HG02885 (cell line): ENCODE results near the gene GRK5.
"Not testable (repeated sequence)": the region's sequence is repeated elsewhere in the genome, so short reads cannot be mapped to it uniquely, and the experiment has no call there.

Source experiments
- ATAC-seq: cut with Tn5 transposase; IDR thresholded peaks from one replicate; pipeline ENCODE4 v1.9.1; 2021; ENCODE audit warnings: mild to moderate bottlenecking; ENCODE audit not compliant: unreplicated experiment, poor library complexity

The GRK5 gene

DNA sequence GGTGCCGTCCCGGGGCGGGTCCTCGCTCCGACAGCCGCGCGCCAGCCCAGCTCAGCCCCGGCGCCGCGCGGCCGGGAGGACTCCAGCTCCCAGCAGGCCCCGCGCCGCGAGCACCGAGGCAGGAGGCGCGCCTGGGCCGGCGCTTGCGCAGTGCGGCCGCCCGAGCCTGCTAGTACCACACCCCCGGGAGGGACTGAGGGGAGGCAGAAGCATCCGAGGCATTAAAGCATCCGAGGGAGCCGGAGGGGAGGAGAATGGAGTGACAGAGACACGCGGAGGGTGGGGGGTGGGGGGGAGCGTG, at the start of gene GRK5:
Gene GRK5 (plus strand): TSS at position 206 of the 301 bp plus-strand sequence. CDS start 347 bp downstream, outside the sequence.
- ATAC-seq: peak; percentile 83

- ATAC-seq: no peak
Observed at GRCh38 chr10:119159332-119159731, 48.0 kb upstream of the GRK5 start.

- no peak for ATAC-seq
Observed at GRCh38 chr10:119161680-119162451, 45.5 kb upstream of the GRK5 start.

- no peak for ATAC-seq
Observed at GRCh38 chr10:119162452-119163092, 44.8 kb upstream of the GRK5 start.

DNA sequence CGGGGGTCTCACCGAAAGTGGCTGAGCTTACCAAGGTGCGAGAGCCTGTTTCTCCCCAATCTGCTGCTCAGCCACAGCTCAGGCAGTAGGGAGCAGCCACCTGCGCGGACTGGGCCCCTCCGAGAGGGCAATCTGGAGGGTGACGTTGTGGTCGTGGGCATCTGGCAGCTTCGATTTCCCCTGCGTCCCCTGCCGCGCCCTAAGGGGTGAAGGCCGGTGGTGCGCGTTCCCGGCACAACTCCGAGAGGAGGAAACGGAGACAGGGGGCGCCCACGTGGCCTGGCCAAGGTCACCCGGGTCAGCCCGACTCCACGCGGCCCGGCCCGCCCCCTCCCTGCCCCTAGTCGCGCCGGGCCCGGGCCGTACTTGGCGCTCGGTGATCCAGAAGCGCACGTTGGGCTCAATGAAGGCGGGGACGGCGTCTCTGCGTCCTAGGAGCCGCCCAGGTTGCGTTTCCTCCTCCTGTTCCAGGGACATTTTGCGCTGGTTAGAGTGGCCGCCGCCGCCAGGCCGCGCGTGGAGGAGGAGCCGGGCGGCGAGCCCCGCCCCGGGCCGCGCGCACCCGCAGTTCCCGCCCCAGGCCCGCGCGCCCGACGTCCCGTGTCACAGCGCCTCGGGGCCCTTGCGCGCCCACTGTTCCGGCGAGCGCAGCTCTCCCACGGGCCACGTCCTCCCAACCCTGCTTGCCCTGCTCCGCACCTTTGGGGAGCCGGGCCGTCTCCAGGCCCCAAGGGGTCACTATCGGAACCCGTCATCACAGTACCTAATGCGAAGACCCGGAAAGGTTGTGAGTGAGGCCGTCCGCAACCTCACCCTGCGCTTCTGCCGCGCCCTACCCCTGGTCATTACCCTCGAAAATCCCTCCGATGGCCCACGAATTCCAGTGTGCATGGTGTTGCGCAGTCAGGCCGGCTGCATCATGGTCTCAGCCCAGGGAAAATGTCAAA, 41.9 kb upstream of the GRK5 start, which contains the start of gene SFXN4:
Gene SFXN4 (minus strand): TSS at position 544 of the 947 bp plus-strand sequence. CDS start 67 bp downstream, at position 477.
- ATAC-seq: peak; percentile 88

DNA sequence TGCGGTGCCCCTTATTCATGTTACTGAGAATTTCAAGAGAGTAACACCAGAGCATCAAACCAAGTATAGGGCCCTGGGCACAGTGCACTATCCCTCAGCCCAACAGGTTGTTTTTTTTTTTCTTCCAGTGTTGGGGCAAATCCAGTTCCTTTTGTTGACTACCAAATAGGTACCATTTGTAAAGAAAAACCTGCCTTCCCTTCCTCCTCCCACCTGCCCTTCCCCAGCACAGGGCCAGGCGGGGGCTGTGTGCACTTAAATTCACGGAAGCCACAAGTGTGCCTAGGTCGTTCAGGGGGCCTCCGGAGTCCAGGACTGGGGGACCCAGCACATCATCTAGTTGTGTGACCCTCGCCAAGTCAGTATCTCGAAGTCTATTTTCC, 41.3 kb upstream of the GRK5 start:
- no peak for ATAC-seq

- ATAC-seq: no peak
Observed at GRCh38 chr10:119166564-119166963, 40.8 kb upstream of the GRK5 start.

DNA sequence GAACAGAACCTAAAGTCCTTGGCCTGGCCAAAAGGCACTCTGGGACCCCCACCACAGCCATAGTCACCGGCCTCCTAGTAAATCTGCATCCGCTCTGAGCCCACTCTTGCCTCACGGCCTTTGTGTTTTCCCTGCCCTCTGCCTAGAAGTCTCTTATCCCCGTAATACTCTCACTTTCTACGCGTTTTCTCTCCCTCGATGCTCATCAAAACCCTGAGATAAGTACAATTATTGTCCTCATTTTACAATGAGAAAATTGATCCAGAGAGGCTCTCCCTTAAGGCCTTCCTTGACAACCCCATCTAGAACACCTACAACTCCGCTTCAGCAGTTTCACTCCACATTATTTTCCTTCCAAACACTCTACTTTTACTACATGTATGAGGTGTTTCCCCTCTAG, 40.3 kb upstream of the GRK5 start:
- no peak for ATAC-seq

DNA sequence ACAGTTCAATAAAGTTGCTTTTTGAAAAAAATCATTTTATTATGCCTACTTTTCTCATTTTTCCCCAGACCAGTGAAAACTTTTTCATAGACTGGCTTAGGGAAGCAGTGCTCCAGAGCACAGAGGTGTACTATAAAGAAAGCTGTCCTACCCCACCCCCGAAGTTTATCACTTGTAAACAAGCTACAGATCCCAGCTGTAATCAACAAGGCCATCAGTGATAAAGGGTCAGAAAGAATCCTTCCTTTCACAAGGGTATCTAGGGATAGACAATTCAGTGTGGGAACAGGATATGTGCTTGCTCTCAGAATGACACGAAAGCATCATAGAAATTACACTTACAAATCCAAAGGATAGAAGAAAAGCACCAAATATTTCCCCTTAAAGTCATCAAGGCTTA, 33.3 kb upstream of the GRK5 start:
- ATAC-seq: no peak

GRCh38 chr10:119176166-119176565, 31.2 kb upstream of the GRK5 start:
- ATAC-seq: no peak

DNA sequence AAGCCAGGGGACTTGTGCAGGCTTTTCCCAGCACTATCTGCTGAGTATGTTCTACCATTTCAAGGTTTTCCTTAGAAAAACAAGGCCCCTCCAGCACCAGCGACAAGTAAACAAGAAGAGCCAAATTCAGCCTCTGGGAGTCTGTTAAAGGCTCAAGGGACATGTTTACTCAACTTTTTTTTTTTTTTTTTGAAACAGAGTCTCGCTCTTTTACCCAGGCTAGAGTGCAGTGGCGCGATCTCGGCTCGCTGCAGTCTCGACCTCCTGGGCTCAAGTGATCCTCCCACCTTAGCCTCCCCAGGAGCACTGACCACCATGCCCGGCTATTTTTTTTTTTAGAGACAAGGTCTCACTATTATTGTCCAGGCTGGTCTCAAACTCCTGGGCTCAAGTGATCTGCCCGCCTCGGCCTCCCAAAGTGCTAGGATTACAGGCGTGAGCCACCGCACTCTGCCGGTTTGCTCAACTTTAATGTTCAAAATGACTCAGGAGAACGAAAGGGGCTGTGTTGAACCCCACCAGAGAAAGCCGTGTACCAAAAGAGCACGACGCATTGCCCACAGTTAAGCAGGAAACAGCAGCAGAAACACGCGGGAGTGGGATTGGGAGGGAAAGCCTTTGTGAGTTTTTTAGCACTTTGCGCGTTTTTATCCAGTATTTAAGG, 29.5 kb upstream of the GRK5 start:
- peak; percentile 26 for ATAC-seq

DNA sequence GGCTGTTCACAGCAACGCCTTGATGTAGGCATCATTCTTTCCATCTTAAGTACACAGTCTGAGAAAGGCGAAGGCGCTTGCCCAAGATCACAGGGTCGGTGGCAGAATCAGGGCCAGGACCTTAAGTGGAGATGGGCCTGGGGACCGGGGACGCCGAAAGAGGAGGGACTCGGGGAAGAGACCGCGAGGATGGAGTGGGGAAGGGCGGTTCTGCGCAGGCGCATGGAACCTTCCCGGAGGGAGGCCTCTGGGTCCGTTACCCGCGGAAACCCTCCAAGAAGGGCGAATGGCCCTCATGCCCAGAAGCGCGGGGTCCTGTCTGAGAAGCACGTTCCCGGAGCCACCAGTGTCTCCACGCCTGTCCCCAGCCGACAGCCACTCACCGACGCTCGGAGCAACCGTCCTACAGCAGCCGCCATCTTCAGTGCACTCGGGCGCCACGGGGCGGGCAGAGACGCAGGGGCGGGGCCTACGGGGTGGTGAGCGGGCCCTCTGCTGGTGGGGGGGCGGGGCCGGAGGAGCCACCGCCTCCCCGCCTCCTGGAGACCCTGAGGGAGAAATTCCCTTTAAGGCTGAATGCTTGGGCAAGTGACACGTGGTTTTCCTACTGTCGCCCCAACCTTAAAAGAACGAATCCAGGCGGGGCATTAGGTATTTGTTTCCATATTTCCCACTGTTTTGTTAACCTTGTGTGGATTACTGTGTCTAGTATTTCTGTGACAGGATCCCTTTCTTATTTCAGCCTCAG, 28.8 kb upstream of the GRK5 start, which contains the start of gene PRDX3:
Gene PRDX3 (minus strand): TSS at position 441 of the 748 bp plus-strand sequence. CDS start 22 bp downstream, at position 419.
- peak; percentile 94 for ATAC-seq

- ATAC-seq: not testable (repeated sequence)
Observed at GRCh38 chr10:119180850-119181400, 26.4 kb upstream of the GRK5 start.

GRCh38 chr10:119183664-119184412, 23.5 kb upstream of the GRK5 start:
- ATAC-seq: no peak

GRCh38 chr10:119189811-119190282, 17.5 kb upstream of the GRK5 start:
- ATAC-seq: no peak

DNA sequence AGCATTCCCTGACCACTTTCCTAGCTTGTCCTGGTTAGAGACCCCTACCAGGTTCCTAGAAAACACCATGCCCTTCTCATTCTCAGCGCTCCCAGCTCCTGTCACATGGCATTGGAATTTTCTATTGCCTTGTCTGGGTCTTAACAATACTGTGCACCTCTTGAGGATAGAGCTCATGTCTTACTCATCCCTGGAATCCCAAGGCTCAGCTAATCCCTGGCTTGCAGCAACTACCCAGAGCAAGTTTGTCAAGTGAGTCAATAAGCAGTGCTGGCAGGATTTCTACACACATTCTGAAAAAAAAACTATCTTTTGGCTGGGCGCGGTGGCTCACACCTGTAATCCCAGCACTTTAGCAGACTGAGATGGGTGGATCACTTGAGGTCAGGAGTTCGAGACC, 17.0 kb upstream of the GRK5 start:
- no peak for ATAC-seq

GRCh38 chr10:119190954-119191785, 16.2 kb upstream of the GRK5 start:
- ATAC-seq: no peak
